WTC11 (cell line): ENCODE results near the gene SMCP. TPM values are rescaled to one million over a fixed set of nuclear protein-coding genes. Genes with fewer than 3 reads are reported as not detected.

Experiments
- ATAC-seq: fragments of 200-7000 bp; cut with Tn5 transposase; 2 replicates; pipeline ENCODE4 v1.10.0; 2021; ENCODE audit warnings: mild to moderate bottlenecking, moderate library complexity
- CTCF ChIA-PET: fragments of 300-600 bp; sonication (Branson Sonifier 250); formaldehyde crosslinking; loops from one replicate; lab custom pipeline; 2021; ENCODE audit warnings: antibody characterized with exemption; lab: Charles Lee
- POLR2A ChIA-PET: fragments of 350-600 bp; sonication (Branson Sonifier 250); formaldehyde crosslinking; loops from one replicate; lab custom pipeline; 2021; ENCODE audit warnings: antibody characterized with exemption; lab: Charles Lee
- DNase-seq: peaks from one replicate; pipeline ENCODE4 v3.0.0; 2021; ENCODE audit warnings: low spot score
- H3K27ac Mint-ChIP-seq: 2 replicates; pipeline ENCODE4 v1.8.0; 2021; ENCODE audit warnings: mixed read lengths
- H3K27me3 Mint-ChIP-seq: 2 replicates; pipeline ENCODE4 v1.8.0; 2021; ENCODE audit warnings: low read depth, mild to moderate bottlenecking, moderate library complexity, mixed read lengths
- H3K36me3 Mint-ChIP-seq: 2 replicates; pipeline ENCODE4 v1.8.0; 2021; ENCODE audit warnings: mixed read lengths
- H3K4me1 Mint-ChIP-seq: 2 replicates; pipeline ENCODE4 v1.8.0; 2022; ENCODE audit warnings: mixed read lengths
- H3K4me3 Mint-ChIP-seq: 2 replicates; pipeline ENCODE4 v1.8.0; 2021; ENCODE audit warnings: mild to moderate bottlenecking, moderate library complexity, mixed read lengths
- H3K9me3 Mint-ChIP-seq: 2 replicates; pipeline ENCODE4 v1.8.0; 2021; ENCODE audit warnings: mixed read lengths
- CREB1 ChIP-seq: sonication (generic); formaldehyde crosslinking; IDR thresholded peaks from 2 replicates; pipeline ENCODE4 v1.8.0; 2023; ENCODE audit warnings: mild to moderate bottlenecking, missing genetic modification reagents
- ELF4 ChIP-seq: sonication (generic); formaldehyde crosslinking; IDR thresholded peaks from 2 replicates; pipeline ENCODE4 v1.8.1; 2022; ENCODE audit warnings: low read depth, mild to moderate bottlenecking, moderate library complexity, missing genetic modification reagents
- PRRX2 ChIP-seq: fragments of 250-450 bp; sonication (Bioruptor Pico); IDR thresholded peaks from 2 replicates; pipeline ENCODE4 v1.8.0; 2021; ENCODE audit warnings: mild to moderate bottlenecking
- SMAD3 ChIP-seq: sonication (generic); formaldehyde crosslinking; IDR thresholded peaks from 2 replicates; pipeline ENCODE4 v1.8.0; 2022; ENCODE audit warnings: missing genetic modification reagents, mild to moderate bottlenecking, borderline replicate concordance
- SOX15 ChIP-seq: fragments of 250-450 bp; sonication (Bioruptor Pico); IDR thresholded peaks from 2 replicates; pipeline ENCODE4 v1.9.0; 2021; ENCODE audit warnings: mild to moderate bottlenecking
- SP1 ChIP-seq: sonication (generic); formaldehyde crosslinking; conservative IDR thresholded peaks from 2 replicates; pipeline ENCODE4 v1.8.1; 2022; ENCODE audit warnings: missing genetic modification reagents
- ZBTB21 ChIP-seq: sonication (generic); formaldehyde crosslinking; IDR thresholded peaks from 2 replicates; pipeline ENCODE4 v1.8.1; 2023; ENCODE audit warnings: mild to moderate bottlenecking, missing genetic modification reagents, borderline replicate concordance
- ZNF121 ChIP-seq: sonication (generic); formaldehyde crosslinking; IDR thresholded peaks from 2 replicates; pipeline ENCODE4 v1.8.0; 2023; ENCODE audit warnings: missing genetic modification reagents
- ZNF232 ChIP-seq: sonication (generic); formaldehyde crosslinking; IDR thresholded peaks from 2 replicates; pipeline ENCODE4 v1.8.0; 2022; ENCODE audit warnings: mild to moderate bottlenecking, missing genetic modification reagents
- total RNA-seq: library from RNA; stranded (reverse); gene quantifications from 3 replicates; pipeline ENCODE4 v1.2.3, GENCODE V29; 2021
- TF ChIP-seq, protein P1 (sequence below): sonication (generic); formaldehyde crosslinking; IDR thresholded peaks from 2 replicates; pipeline ENCODE4 v1.8.1; 2023; ENCODE audit warnings: mild to moderate bottlenecking, missing genetic modification reagents
- TF ChIP-seq, protein P2 (sequence below): sonication (generic); formaldehyde crosslinking; IDR thresholded peaks from 2 replicates; pipeline ENCODE4 v1.8.1; 2022; ENCODE audit warnings: low read depth, missing genetic modification reagents, borderline replicate concordance
- TF ChIP-seq, protein P3 (sequence below): sonication (generic); formaldehyde crosslinking; IDR thresholded peaks from 2 replicates; pipeline ENCODE4 v1.8.1; 2022; ENCODE audit warnings: mild to moderate bottlenecking, missing genetic modification reagents, moderate library complexity, borderline replicate concordance
- TF ChIP-seq, protein P4 (sequence below): sonication (generic); formaldehyde crosslinking; conservative IDR thresholded peaks from 2 replicates; pipeline ENCODE4 v1.8.1; 2022; ENCODE audit warnings: mild to moderate bottlenecking, missing genetic modification reagents
- TF ChIP-seq, protein P5 (sequence below): sonication (generic); formaldehyde crosslinking; IDR thresholded peaks from 2 replicates; pipeline ENCODE4 v1.8.0; 2022; ENCODE audit warnings: mild to moderate bottlenecking, missing genetic modification reagents
- TF ChIP-seq, protein P6 (sequence below): sonication (generic); formaldehyde crosslinking; conservative IDR thresholded peaks from 2 replicates; pipeline ENCODE4 v1.8.1; 2023; ENCODE audit warnings: mild to moderate bottlenecking, low read depth, missing genetic modification reagents, moderate library complexity

The SMCP gene
- total RNA-seq, 1 experiment from 2014 or later = not detected

DNA sequence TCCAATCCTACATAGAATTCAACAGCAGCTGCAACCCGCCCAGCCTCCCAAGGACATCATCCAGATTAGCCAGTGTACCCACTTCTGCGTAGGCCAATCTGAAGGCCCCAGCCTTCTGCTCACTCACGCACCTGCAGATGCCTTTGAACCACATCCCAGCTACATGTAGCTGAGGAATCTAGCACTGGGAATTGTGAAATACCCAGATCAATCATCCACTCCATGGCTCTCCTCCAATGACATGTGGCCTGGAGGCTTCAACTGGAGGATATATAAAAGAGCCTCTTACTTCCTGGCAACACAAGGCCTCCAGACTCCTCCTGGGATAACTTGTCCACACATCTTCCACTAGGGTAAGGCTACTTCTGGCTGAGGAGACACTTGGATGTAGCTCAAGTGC lies 35.6 kb upstream of the SMCP start, which contains the start of gene LCE6A (continued):
- TF ChIP-seq, protein P1, sequence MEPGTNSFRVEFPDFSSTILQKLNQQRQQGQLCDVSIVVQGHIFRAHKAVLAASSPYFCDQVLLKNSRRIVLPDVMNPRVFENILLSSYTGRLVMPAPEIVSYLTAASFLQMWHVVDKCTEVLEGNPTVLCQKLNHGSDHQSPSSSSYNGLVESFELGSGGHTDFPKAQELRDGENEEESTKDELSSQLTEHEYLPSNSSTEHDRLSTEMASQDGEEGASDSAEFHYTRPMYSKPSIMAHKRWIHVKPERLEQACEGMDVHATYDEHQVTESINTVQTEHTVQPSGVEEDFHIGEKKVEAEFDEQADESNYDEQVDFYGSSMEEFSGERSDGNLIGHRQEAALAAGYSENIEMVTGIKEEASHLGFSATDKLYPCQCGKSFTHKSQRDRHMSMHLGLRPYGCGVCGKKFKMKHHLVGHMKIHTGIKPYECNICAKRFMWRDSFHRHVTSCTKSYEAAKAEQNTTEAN (CRISPR knock-in tag) = no peak
- TF ChIP-seq SOX15 (CRISPR knock-in tag) = no peak
- TF ChIP-seq, protein P2, sequence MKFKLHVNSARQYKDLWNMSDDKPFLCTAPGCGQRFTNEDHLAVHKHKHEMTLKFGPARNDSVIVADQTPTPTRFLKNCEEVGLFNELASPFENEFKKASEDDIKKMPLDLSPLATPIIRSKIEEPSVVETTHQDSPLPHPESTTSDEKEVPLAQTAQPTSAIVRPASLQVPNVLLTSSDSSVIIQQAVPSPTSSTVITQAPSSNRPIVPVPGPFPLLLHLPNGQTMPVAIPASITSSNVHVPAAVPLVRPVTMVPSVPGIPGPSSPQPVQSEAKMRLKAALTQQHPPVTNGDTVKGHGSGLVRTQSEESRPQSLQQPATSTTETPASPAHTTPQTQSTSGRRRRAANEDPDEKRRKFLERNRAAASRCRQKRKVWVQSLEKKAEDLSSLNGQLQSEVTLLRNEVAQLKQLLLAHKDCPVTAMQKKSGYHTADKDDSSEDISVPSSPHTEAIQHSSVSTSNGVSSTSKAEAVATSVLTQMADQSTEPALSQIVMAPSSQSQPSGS (CRISPR knock-in tag) = no peak
- TF ChIP-seq ELF4 (CRISPR knock-in tag) = no peak
- no peak for TF ChIP-seq CREB1

DNA sequence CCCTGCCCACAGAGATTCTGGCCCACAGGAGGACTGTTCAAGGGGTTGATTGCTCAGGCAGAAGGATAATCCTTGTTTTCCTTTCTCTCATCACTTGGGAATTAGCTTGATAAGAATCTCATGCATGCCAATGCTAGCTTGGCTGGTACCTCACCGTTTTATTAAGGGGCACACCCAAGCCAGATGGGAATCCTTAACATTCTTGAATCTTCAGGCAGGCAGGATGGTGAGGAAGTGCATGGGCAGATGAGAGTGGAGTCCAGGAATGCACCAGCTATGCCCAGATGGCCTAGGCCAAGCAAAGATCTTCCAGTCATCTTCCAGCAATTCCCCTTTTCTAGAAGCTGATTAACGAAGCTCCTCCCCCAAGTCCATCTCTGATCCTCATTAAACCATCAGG lies 22.5 kb upstream of the SMCP start:
- Mint-ChIP-seq H3K4me3 (no peak overlapping the region), H3K27ac (no peak overlapping the region)
- TF ChIP-seq SMAD3 (CRISPR knock-in tag) = no peak
- TF ChIP-seq PRRX2 (CRISPR knock-in tag) = no peak
- TF ChIP-seq, all 79 proteins: peak for 0
- peaks cover 11% of the 10 kb centered on the region for H3K27me3 Mint-ChIP-seq
- H3K4me1 Mint-ChIP-seq = no peaks in the 10 kb centered on the region
- ChIA-PET POLR2A (no interaction called here), CTCF (no interaction called here)
- DNase-seq = no peak
- ATAC-seq = no peak
- peaks cover 67% of the 10 kb centered on the region for H3K36me3 Mint-ChIP-seq
- H3K9me3 Mint-ChIP-seq = peaks cover 92% of the 10 kb centered on the region

DNA sequence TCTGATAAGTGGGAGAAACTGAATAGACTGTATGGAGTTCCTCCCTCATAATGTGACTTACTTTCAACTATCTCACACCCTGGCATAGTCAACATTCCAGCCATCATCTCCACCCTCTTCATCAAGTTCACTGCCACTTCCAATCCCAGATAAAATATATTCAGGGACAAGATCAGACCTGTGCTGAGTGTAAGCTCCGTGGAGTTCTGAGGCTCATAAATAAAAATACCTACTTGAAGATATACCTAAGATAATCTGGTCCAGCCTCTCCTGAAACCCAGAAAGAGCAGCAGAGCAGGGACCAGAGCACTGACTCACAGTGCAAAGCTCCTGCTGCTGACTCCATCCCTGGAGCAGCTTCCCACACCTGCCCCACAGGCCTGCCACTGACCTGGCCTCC lies 20.1 kb upstream of the SMCP start:
- CTCF ChIA-PET = no interaction called here
- Mint-ChIP-seq H3K27ac (no peak overlapping the region), H3K9me3 (peaks cover 93% of the 10 kb centered on the region), H3K4me1 (no peaks in the 10 kb centered on the region), H3K36me3 (peaks cover 69% of the 10 kb centered on the region), H3K4me3 (no peak overlapping the region), H3K27me3 (peaks cover 17% of the 10 kb centered on the region; the same call in 1 of the 2 replicates)
- POLR2A ChIA-PET = no interaction called here
- DNase-seq (no peak), ATAC-seq (no peak)
- TF ChIP-seq, protein P3, sequence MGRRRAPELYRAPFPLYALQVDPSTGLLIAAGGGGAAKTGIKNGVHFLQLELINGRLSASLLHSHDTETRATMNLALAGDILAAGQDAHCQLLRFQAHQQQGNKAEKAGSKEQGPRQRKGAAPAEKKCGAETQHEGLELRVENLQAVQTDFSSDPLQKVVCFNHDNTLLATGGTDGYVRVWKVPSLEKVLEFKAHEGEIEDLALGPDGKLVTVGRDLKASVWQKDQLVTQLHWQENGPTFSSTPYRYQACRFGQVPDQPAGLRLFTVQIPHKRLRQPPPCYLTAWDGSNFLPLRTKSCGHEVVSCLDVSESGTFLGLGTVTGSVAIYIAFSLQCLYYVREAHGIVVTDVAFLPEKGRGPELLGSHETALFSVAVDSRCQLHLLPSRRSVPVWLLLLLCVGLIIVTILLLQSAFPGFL (CRISPR knock-in tag) = no peak
- TF ChIP-seq, protein P4, sequence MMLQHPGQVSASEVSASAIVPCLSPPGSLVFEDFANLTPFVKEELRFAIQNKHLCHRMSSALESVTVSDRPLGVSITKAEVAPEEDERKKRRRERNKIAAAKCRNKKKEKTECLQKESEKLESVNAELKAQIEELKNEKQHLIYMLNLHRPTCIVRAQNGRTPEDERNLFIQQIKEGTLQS (CRISPR knock-in tag) = no peak
- TF ChIP-seq ZBTB21 (CRISPR knock-in tag) (no peak), SMAD3 (CRISPR knock-in tag) (no peak)
- TF ChIP-seq, protein P5, sequence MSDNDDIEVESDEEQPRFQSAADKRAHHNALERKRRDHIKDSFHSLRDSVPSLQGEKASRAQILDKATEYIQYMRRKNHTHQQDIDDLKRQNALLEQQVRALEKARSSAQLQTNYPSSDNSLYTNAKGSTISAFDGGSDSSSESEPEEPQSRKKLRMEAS = no peak

DNA sequence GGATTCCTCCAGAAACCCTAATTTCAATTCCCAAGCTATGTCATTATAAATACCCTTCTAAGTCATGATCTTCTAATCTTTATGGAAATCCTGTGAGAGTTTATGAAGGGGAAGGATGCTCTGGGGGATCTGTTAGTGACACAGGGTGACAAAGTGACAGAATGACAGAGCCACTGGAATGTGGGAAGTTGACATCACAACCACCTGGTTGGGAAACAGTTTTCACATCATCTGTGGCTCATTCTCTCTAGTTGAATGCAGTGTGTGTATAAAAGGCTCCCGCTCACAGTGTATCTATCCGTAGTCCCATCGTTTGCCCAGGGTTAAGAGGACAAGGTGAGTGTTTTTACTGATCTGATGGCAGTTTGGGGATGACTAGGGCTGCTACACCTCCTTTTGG lies 18.4 kb upstream of the SMCP start, which contains the start of gene LCE7A:
LCE7A (plus strand) TSS at position 301 of the 400 bp plus-strand sequence. CDS start 702 bp downstream, outside the sequence.
- CTCF ChIA-PET = no interaction called here
- no peak for ATAC-seq

More for the DNA sequence above, 18.4 kb upstream of the SMCP start, which contains the start of gene LCE7A:
- POLR2A ChIA-PET = no interaction called here
- peaks cover 86% of the 10 kb centered on the region for H3K9me3 Mint-ChIP-seq
- peaks cover 62% of the 10 kb centered on the region for H3K36me3 Mint-ChIP-seq
- peaks cover 10% of the 10 kb centered on the region; the same call in 1 of the 2 replicates for H3K27me3 Mint-ChIP-seq
- TF ChIP-seq SP1 (CRISPR knock-in tag) = no peak
- TF ChIP-seq, protein P6, sequence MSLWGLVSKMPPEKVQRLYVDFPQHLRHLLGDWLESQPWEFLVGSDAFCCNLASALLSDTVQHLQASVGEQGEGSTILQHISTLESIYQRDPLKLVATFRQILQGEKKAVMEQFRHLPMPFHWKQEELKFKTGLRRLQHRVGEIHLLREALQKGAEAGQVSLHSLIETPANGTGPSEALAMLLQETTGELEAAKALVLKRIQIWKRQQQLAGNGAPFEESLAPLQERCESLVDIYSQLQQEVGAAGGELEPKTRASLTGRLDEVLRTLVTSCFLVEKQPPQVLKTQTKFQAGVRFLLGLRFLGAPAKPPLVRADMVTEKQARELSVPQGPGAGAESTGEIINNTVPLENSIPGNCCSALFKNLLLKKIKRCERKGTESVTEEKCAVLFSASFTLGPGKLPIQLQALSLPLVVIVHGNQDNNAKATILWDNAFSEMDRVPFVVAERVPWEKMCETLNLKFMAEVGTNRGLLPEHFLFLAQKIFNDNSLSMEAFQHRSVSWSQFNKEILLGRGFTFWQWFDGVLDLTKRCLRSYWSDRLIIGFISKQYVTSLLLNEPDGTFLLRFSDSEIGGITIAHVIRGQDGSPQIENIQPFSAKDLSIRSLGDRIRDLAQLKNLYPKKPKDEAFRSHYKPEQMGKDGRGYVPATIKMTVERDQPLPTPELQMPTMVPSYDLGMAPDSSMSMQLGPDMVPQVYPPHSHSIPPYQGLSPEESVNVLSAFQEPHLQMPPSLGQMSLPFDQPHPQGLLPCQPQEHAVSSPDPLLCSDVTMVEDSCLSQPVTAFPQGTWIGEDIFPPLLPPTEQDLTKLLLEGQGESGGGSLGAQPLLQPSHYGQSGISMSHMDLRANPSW (CRISPR knock-in tag) = no peak
- no peak for TF ChIP-seq ZNF232
- TF ChIP-seq ZNF121 = no peak
- no peak within 1 kb of the TSS for H3K27ac Mint-ChIP-seq
- H3K4me1 Mint-ChIP-seq = no peaks in the 10 kb centered on the region
- no peak for DNase-seq
- H3K4me3 Mint-ChIP-seq = no peak within 1 kb of the TSS
